ENCODE data around the gene CHD6. TPM values are rescaled to one million over a fixed set of nuclear protein-coding genes. Genes with fewer than 3 reads are reported as not detected.
"Not testable (repeated sequence)": the region's sequence is repeated elsewhere in the genome, so short reads cannot be mapped to it uniquely, and the experiment has no call there.

Gene CHD6
- polyA plus RNA-seq, 1 donor: 20.5 TPM

DNA sequence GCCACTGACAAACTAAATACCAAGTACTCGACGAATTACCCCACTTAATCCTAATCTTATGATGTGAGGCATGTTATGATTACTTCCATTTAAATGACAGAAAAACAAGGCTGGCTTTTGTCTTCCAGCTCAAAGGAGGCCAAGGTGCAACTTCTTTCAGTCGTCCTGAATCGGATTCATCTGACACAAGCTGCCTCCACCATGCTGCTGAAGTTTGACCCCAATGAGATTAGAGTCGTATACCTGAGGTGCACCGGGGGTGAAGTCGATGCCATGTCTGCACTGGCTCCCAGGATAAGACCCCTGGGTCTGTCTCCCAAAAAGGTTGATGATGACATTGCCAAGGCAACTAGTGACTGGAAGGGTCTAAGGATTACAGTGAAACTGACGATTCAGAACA lies 71.0 kb downstream of the CHD6 start:
- no peak for DNase-seq (ENCODE audit: low read depth)

DNA sequence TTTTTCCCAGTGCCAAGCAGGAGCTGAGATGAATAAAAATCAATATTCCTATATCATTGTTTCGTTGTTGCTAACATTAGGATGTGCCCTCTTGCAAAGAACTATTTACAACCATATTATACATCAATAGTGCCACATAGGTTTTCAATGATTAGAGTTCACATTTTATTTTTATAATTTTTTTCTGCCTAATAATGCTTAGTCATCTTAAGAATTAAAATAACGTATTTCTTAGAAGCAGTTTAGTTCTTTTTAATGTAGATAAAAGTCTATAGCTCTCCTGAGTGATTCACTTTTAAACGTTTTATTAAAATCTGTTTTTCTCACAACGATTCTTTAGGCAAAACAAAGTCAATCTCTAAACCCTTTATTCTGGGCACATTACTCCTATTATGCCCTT lies 71.6 kb downstream of the CHD6 start:
- no peak for DNase-seq (ENCODE audit: low read depth)

DNA sequence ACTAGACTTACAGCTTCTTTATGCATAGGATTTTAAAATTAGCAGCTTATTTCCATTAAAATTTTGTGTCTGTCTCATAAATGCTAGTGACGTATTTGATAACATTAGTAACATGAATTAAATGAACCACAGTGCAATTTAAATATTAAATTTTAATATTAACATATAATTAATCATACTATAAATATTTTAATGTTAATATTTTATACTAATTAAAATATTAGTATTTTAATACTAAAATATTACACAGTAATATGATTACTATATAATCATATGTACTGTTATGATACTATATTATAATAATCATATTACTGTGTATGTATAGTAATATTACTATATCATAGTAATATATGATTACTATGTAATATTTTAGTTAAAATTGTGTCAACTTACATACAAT lies 73.7 kb downstream of the CHD6 start:
- DNase-seq (ENCODE audit: low read depth): no peak

DNA sequence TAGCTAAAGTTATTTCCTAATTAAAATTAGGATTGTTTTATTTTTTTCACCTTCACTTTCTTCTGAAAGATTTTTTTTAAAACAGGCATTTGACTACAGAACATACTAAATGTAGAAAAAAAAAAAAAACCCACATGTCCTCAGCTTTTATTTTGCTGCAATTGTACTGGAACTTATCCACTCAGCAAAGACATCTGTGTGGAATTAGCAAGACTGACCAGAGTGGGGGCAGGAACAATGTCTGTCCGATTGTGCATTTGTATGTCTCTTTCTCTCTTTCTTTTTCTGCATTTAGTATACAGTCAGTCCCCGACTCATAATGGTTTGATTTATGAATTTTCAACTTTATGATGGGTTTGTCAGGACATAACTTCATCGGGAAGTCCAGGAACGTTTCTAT lies 77.3 kb downstream of the CHD6 start:
- peak; percentile 26 for DNase-seq (ENCODE audit: low read depth)

DNA sequence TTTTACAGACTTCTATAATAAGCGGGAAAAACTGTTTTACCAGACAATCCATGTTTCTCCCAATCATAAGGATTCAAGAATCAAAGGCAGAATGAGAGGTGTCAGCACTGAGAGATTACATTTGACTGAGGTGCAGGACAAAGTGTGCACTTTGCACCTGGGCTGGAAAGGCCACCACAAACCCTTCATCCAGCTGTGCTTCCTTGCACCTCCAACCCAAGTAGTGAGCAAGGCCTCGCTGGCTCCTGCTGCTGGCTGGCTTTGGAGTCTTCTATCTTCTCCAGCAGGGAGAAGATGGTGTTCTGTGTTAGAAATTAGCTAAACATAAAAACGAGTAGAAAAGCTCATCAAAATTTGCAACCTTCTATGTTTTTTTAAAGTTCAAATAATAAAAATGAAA lies 77.7 kb downstream of the CHD6 start:
- DNase-seq (ENCODE audit: low read depth): no peak

DNA sequence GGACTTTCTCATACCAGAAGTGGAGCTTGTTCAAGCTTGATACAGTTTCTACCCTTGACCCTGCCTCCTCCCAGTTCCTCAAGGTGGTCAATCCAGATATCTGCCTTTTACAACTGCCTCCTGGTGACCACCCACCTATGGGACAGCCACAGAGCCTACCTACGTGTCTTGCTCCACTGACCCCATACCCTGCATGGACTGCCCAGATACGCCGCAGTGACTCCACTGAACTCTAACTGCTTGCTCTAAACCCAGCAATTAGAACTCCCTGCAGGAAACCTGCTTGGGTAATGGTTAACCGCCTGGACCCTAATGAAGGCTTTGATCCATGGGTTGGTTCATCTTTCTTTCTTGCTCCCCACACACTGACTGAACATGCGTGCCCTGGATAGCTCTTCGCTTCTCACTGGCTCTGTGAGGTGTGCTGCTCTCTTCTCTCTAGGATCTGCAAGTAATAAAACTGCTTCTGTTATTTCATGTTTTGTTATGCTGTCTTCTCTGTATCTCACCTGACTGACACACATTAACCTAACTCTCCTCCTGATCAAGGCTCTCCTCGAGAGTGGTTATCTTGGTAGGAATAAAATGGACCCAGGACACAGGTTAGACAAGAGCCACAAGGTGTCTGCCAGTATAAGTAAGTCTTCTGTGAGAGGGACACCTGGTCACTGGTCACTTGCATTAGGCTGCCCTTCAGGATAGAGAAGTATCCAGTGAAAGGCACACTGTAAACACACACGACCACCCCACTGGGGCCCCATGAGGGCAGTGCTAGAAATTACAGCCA lies 79.2 kb downstream of the CHD6 start:
- DNase-seq (ENCODE audit: low read depth): no peak

DNA sequence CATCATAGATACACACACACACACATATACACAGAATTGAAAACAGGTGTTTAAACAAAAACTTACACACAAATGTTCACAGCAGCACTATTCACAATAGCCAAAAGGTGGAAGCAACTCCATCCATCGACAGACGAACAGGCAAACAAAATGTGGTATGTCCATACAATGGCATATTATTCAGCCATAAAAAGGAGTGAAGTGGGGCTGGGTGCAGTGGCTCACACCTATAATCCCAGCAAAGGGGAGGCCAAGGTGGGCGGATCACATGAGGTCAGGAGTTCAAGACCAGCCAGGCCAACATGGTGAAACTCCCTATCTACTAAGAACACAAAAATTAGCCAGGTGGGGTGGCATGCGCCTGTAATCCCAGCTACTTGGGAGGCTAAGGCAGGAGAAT lies 80.3 kb downstream of the CHD6 start:
- no peak for DNase-seq (ENCODE audit: low read depth)

DNA sequence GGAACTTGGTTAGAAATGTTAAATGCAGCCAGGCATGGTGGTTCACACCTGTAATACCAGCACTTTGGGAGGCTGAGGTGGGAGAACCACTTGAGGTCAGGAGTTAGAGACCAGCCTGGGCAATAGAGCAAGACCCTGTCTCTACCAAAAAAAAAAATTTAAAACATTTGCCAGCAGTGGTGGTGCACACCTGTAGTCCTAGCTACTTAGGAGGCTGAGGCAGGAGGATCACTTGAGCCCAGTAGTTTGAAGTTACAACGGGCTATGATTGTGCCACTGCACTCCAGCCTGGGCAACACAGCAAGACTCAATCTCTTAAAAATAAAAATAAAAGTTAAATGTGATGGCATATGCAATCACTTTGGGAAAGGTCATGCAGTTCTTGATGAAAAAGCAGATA lies 82.6 kb downstream of the CHD6 start:
- not testable (repeated sequence) for DNase-seq (ENCODE audit: low read depth)

DNA sequence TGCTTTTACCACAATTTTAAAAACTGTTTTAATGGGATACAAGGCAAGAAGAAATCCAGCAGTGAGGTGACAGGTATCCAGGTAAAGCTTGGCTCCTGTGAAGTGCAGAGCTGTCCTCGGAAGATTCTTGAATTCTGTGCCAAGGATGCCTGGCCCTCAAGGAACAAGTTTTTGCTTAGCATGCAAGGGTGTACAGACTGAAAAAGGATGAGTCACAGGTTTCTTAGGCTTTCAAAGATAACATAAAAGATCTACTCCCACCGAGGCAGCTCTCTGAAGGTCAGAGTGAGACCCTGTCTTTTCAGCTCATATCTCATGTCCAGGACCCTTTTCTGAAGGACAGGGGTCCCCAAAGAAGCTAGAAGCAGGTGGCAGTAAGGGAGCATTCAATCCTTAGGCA lies 83.3 kb downstream of the CHD6 start:
- no peak for DNase-seq (ENCODE audit: low read depth)

DNA sequence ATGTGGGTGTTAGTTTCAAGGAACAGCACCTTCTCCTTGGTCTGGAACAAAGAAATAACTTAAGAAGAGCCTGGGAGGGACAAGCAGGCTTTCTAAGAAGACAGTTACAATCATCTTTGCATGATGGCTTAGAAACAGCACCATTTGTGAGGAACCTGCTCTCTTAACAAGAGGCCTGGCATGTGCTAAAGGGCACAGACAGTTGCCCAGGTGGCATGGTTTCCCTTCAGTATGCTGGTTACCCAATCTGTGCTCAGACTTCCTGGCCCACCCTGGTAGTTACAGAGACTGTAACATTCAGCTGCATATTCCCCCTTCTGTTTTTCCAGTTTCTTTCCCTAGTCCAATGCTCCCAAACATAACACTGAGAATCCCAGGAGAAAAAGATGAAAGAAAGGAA lies 84.0 kb downstream of the CHD6 start:
- no peak for DNase-seq (ENCODE audit: low read depth)

DNA sequence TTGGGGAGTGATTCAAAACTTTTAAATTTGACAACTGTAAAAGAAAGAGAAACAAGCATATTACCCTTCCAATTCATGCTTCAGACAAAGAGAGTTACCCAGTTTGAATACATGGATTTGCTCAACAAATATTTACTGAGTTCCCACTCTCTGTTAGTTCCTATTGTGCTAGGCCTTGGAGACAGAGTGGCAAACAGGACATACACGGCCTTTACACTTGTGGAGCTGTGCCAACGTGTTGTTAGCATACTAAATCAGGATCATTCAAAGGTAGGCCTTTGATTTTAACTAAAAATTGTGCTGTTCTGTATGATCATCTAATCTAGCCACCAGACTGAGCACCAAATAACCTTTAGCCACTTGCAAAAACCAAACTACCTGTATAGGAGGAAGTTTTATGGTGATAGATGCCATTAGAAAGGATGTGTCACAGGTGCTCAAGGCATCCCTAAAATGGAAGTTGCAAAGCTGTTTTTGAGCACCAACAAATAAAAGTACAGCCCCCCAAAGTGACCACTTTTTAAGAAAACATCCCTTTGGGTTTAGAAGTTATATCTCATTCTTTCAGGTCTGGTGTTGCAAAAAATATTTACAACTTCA lies 84.5 kb downstream of the CHD6 start:
- no peak for DNase-seq (ENCODE audit: low read depth)

DNA sequence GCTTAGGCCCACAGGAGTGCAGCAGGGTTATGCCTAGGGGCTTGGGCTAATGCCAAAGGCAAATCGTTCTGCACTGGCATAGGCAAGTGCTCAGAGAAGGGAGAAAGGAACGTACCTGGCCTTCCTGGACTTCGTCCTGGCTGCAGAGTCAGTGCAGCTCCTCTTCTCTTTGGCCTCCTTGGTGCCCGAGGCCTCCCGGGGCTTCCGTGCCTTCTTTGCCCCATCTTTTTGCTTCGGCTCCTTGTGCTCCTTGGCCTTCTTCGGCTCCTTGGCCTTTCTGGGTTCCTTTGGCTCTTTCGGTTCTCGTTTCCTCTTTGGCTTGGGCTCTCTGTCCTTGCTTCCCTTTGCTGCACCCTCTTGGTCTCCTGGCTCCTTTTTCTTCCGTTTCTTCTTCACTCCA lies 85.2 kb downstream of the CHD6 start:
- no peak for DNase-seq (ENCODE audit: low read depth)

DNA sequence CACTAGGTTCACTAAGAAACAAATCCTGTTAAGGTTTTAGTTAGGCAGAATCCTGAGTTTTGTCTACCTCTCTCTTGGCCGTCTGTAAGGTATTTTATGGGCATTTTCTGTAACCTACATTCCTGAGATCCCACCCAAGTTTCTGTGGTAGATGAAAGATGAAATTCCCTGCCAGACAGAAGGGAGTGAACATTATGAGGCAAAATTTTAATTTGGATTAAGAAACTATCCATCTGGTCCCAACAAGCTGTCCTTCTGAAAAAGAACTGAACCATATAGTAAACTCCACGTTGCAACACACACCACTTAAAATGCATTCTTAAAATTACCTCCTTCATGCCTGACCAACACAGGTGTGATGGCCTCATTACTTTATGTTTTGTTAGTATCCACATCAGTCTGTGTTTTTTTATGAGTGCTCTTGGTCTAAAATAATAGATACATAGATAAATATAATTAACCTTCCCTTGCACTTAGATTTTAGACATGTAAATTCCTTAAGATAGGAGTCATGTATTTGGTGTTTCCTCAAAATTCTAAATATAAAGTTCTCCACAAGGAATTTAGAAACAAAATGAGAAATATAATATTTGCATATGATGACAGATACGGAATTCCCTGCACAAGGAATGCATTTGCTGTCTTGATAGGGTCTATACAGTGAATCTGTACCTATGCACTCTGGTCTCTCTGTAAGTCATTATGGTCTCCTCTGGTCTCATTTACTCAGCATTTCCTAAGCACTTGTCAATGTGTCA lies 86.5 kb downstream of the CHD6 start:
- no peak for DNase-seq (ENCODE audit: low read depth)

DNA sequence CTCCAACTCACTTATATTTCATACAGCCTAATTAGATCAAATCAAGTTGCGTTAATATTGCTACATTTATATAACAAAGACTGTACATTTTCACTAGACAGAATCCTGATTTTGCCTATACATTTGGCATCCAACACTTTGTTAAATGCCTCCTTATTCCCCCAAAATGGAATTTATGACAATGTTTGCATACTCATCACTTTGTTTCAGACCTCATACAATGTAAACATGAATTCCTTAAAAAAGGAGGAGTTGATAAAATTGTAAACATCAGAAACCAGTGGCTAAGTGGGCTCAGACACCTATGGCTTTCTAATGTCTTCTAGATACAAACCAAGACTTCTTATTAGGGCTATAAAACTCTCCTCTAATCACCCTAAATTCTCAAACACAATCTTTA lies 87.3 kb downstream of the CHD6 start:
- no peak for DNase-seq (ENCODE audit: low read depth)

DNA sequence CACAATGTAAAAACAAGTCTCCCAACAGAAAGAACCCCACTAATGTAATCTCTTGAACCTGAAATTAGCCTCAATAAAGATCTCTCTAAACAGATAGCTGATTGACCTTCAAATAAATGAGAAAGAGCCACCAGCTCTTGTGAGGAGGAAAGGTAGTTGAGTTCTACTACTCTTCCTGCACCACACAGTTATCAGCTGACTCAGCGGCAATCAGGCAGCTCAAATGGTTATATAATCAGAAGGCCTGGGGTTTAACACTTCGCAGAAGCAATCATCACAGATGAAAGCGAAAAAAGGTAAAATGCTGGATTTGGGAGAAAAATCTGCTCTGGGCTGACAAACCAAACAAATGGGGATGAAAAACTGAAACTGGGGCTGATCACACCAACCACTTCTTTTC lies 91.8 kb downstream of the CHD6 start:
- no peak for DNase-seq (ENCODE audit: low read depth)

DNA sequence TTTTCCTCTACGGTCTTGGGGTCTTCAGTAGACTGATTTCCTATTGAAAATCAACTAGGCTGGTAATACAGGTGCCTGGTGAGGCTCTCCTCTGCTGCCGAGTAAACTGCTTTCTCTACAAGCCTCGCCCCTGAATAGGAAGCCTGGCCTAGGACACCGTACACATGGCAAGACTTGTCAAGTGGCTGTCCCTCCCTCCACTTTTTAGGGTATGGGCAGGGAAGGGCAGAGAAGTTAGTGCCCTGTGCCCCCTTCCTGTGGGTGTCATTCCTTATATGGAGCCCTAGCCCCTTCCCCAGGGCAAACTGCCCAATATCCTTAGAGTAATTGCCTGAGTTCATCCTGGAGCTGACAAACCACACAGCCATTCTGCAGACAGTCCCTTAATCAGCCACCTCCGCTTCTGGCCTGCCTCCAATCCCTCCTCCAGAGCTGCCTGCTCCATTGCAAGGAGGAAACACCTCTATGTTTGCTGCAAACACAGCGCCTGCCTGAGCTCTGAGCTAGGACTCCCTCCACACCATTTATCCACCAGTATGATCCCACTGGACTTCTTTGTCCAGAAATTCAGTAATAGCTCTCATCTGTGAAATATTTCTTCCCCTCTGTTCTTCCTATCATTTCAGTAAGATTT lies 93.1 kb downstream of the CHD6 start:
- peak; percentile 8 for DNase-seq (ENCODE audit: low read depth)

DNA sequence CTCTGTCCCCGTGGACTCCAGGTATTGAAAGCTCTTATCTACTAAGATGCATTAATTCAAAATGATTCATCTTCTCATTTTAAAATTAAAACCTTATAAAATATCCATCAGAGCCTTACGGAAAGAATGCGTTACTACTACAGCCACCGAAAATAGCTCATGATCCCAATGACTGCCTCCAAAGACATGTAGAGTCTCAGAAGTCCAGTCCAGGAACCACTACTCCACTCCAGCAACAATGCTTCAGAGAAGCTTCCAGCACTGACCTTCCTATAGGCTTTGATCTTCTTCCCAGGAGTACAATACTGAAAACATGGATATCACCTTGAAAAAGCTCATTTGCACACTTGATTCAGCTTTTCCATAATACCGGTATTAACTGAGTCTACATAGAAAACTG lies 94.3 kb downstream of the CHD6 start:
- no peak for DNase-seq (ENCODE audit: low read depth)

DNA sequence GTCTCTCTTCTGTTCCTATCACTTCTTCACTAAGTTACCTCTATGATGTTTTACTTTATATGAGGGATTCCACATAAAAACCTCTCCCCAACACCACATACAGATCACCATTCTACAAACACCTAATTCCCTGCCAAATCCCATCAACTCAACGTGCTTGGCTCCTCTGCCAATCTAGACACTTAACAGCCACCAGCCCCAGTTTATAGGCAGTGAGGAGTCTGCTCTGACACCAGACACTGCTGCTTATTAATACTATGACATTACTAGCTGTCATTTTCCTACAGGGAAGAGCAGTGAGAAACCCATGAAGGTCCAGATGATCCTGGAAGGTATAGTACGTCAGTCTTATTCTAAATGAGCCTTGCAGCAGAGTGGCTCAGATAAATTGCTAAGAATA lies 104.3 kb downstream of the CHD6 start:
- DNase-seq (ENCODE audit: low read depth): no peak

DNA sequence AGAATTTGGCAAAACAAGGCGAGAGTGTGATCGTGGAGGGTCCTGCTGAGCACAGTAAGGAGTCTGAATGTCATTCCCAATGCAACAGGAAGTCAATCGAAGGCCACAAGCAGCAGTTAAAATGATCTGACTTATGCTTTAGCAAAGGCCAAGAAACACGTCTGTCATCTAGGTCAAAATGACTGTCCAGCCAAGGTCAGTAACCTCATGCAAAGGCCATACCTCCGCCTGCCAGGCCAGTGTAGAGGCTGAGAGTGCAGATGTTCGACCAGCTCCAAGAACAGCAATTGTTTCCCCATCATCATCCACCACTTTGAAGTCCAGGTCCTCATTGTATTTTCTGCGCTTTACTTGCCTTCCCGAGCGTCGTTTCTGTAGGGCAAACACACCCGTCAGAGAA lies 105.6 kb downstream of the CHD6 start:
- DNase-seq (ENCODE audit: low read depth): no peak

DNA sequence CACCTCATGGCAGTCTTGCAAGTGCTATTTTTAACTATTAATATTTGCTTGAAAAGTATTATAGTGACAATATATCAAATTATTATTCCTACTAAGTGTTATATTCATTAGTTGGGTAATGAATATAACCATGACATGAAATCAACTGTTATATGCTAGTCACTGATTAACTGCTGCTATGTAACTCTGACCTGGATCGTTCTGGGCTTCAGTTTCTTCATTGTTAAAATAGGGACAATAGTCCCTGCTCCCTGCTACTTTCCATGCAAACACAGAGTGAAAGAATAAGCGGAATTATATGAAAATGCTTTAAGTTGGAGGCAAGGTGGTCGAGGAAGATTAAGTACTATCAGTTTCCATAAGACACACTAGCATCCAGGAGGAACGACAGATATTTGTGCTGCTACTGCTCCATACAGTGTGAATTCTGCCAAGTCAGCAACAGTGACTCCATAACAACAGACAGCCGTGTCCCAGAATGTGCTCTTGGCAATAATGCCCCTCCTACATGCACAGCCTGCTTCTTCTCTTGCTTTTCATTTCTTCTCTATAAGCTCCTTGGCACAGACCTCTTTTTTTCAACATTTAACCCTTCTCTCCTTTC lies 107.2 kb downstream of the CHD6 start:
- no peak for DNase-seq (ENCODE audit: low read depth)

DNA sequence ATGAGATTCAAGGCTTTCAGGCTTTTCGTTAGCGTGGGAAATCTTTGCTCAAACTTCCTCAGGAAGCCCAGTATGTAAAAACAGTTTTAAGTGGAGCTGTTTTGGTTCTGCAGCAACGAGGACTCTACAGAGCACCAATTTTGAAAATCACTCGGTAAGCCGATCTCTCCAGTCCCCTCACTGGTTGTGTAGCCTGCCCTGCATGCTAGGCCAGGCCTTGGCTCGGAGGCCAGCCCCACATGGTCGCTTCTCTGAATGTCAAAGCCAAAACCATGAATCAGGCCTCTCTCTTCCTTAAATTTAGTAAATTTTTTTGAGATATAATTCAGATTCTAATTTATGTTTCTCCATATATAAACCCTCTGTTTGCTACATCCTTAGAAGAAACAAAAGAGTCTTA lies 108.0 kb downstream of the CHD6 start:
- no peak for DNase-seq (ENCODE audit: low read depth)
